HG03460 (cell line): ENCODE data around the gene HMOX1.
"Not testable (repeated sequence)": the region's sequence is repeated elsewhere in the genome, so short reads cannot be mapped to it uniquely, and the experiment has no call there.

ENCODE experiments used
- ATAC-seq: cut with Tn5 transposase; IDR thresholded peaks from one replicate; pipeline ENCODE4 v1.9.1; 2021; ENCODE audit not compliant: unreplicated experiment

The HMOX1 gene

DNA sequence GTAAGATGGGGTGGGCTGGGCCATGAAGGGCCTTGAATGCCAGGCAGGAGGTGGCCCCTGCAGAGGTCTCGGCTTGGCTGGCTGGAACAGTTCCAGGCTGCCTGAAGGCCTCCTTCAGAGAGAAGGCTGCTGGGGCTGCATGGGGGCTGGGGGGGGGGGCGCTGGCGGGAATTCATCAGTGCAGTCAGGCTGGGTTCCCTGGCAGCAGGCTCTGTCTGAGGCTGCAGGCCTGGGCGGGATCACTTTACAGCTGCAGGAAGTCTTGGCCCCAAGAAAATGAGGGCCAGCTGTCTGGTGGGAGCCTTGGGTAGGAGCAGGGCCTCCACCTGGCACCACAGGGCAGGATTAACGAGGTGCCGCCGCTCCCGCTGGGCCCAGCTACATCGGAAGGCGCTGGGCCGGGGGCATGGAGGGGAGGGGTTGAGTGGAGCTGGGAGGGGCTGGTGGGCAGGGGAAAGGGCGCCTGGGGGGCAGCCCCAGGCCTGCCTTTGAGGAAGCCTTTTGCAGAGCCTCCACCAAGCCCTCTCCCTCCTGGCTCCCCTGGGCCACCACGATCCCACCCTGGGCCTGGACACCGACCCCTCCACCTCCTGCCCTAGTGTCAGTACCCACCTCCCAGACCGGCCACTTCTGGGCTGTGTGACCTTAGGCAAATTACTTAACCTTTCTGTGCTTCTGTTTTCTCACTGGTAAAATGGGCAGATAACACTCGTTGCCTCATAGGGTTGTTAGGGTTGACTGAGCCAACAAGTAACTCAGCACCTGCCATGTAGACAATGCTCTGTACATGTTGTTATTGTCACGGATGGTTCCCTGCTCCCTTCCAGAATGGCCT is 31.0 kb upstream of the HMOX1 start:
- ATAC-seq = no peak

GRCh38 chr22:35350539-35351503 is 30.1 kb upstream of the HMOX1 start:
- ATAC-seq = peak; percentile 71

- no peak for ATAC-seq
Measured at GRCh38 chr22:35352214-35353111, 28.4 kb upstream of the HMOX1 start.

GRCh38 chr22:35353318-35353717 is 27.6 kb upstream of the HMOX1 start:
- ATAC-seq = no peak

DNA sequence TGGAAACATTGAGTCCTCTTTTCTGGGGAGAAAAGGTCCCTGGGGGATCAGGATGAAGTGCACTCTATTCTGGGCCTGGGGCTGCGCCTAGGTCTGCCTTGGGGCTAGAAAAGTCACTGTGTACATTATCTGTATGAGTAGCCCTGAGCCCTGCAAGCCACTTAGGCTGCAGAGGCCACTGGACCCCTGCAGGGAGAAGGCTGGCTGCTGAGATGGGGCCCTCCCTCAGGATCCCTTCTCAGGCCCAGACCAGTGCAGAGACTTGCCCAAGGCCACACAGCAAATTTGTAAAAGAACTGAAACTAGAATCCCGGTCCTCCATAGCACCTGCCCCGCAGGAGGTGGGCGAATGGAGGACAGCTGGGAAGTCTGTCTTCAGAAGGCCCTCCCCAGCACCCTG is 26.8 kb upstream of the HMOX1 start:
- no peak for ATAC-seq

DNA sequence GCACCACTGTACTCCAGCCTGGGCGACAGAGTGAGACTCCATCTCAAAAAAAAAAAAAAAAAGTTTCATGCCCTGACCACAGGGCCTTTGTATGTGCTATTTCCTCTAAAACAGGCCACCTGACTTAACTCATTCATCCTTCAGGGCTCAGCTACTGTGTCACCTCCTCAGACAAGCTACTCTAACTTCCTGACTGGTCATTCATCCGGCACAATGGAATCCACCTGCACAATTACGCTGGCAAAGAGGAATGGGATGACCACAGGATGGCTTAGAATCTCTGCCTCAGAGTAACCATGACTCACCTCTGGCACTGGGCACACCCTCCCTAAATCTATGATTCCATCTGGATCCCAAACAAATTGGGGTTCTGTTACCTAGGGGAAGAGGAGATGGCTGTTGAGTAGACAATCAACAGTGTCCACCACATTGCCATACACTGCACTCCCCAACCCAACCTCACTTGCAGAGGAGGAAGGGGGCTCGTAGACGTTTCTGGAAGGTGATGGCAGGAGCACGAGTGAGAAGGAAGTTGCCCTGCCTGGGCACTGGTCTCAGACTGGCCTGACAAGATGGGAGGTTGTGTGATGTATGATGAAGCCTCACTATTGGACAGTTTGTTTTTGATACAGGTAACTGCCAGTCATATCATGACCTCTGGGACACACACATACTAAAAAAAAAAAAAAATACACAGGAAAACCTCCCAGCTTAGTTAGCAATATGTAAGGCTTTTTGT is 22.8 kb upstream of the HMOX1 start:
- ATAC-seq = no peak

GRCh38 chr22:35359380-35360065 is 21.4 kb upstream of the HMOX1 start:
- ATAC-seq = no peak

DNA sequence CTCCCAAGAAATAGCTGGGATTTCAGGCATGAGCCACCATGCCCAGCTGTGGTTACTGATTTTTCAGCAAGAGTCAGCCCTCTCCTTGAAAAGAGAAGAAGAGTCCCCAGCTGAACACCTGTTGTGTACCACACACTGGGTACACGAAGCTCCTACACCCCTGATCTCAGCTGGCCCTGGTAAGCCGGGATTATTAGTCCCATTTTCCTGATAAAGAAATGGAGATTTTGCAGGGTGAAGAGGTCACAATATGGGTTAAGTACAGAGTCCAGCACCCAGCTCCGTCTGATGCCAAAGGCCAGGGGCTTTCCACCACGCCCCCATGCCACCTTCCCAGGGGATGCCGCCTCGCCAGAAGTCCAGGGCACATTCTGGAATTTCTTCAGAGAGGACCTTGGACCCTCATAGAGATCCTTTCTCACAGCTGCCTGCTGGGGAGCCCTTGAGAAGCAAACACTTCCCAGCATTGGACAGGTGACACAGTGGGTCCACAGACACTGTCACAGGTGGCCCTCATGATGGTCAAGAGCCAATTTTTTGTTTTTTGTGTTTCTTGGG is 19.8 kb upstream of the HMOX1 start:
- ATAC-seq = no peak

DNA sequence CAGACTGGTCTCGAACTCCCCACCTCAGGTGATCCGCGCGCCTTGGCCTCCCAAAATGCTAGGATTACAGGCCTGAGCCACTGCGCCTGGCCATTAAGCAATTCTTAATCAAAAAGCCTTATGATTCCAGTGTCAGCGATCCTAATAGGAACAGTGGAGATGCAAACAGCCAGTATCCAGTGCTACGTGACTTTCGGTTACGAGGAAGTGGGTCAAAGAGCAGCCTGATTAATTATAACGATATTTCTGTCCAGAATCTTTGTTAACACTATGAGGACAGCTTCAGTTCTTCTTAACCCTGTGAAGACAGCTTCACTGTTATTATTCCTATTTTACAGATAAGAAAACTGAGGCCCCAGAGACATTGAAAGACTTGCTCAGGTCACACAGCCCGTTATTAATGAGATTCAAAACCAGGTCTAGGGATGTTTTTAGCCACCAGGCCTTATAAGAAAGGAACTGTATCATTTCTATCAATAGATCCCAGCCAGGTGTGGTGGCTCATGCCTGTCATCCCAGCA is 17.3 kb upstream of the HMOX1 start:
- ATAC-seq = no peak

GRCh38 chr22:35364230-35364629 is 16.7 kb upstream of the HMOX1 start:
- not testable (repeated sequence) for ATAC-seq

DNA sequence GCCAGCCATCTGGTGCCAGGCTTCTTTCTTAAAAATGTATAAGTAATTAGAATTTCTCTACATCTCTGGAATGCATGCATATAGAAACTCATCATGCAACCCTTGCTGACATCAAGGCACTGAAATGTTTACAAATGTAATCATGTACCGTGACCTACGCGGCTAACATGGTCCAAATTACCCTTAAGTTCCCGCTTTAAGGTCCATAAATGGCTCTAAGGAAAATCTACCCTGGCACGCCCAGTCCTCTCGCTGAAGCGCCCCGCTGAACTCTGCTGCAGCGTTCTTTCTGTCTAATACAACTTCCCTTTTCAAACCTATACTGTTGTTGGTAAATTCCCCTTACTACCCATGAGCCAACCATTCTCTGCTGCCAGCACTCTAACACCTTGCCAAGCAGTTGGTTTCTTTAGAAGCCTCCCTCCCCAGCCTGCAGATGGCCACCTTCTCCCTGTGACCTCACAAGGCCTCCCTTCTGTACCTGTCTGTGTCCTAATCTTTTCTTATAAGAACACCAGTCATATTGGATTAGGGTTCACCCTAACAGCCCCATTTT is 13.5 kb upstream of the HMOX1 start:
- ATAC-seq = no peak

DNA sequence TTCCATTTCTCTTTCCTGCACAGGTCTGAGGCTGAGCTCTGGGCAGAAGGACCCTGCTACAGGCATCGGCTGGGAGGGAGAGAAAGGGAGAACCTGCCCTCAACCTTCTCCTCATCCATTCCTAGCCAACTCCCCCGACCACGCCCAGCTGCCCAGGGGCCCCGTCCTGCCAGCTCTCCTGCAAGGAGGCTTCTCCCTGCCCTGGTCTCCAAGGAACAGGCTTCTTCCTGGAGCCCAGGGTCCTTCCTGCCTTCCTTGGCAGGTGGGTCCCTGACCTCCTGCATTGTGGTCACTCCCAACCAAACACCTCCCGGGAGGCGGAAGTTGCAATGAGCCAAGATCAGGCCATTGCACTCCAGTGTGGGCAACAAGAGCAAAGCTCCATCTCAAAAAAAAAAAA is 12.5 kb upstream of the HMOX1 start:
- ATAC-seq = no peak

- ATAC-seq = no peak
Measured at GRCh38 chr22:35369996-35370395, 10.9 kb upstream of the HMOX1 start.

DNA sequence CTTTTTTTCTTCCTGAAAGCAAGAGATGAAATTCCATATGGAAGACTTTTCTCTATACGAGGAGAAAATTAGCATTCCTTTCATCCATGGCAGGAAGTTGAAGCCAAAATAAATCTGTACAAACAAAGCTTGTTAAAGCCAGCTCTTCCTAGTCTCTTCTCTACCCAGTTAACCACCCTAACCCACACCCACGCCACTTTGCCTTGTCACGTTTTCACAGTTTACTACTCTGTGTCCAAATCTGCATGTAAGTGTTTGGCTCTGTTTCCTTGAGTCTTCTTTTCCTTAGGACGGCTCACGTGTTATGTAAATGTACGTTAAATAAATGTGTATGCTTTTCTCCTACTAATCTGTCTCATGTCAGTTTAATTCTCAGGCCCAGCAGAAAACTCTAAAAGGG is 7.1 kb upstream of the HMOX1 start:
- no peak for ATAC-seq

DNA sequence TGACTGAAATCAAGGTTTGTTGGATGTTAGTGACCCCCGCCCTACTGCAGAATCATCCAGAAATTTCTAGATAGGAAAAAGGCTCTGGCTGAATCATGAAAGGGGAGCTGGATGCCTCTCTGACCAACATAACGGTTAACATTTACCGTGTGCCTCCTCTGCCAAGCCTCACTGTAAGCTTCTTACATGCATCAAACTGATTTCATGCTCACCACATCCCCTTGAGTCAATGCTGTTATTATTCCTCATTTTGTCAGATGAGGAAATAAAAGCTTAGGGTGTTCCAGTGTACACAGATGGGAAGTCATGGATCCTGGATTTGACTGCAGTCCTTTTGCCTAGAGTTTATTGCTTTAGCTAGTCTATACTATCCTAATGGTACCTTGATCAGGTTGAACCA is 5.9 kb upstream of the HMOX1 start:
- no peak for ATAC-seq

DNA sequence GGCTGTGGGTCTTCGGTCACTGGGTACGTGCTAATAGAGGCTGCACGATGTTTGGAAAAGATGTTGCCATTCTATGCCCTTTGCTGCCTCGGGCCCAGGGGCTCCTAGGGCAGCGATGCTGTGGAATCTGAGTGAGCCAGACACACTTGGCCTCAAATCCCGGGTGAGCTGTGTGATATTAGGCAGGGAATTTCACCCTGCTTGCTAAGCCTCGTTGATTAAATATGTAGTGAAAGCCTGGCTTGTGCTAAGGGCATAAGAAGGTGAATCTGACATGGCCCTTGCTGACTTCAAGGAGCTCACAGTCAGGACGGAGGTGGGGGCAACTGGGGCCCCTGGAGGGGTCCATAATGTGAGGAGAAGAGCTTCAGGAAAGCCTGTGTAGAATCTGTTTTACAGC is 5.4 kb upstream of the HMOX1 start:
- ATAC-seq = no peak

GRCh38 chr22:35376728-35377472 is 4.0 kb upstream of the HMOX1 start:
- peak; percentile 49 for ATAC-seq

DNA sequence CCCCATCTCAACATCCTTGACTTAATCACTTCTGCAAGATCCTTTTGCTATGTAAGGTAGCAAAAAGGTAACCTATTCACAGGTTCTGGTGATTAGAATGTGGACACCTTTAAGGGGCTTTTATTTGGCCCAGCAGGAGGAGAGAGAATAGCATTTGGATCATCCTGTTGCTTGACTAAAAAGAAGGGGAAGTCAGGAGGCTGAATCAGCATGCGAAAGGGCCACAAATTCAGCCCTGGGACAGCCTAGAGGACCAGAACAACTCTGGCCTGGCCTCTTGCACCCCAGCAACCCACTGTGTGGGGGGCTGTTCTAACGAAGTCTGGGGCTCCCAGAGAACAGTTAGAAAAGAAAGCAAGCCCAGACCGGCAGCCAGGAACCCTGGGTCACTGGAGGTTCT is 3.2 kb upstream of the HMOX1 start:
- ATAC-seq = no peak
